HG03045 (cell line): ENCODE results near the gene CDCA3.
A peak's percentile ranks its signal among the peaks of the same experiment; 100 is the strongest.

Source experiments
- ATAC-seq: cut with Tn5 transposase; IDR thresholded peaks from one replicate; pipeline ENCODE4 v1.9.1; 2021; ENCODE audit warnings: mild to moderate bottlenecking, moderate library complexity; ENCODE audit not compliant: unreplicated experiment

CDCA3 gene

DNA sequence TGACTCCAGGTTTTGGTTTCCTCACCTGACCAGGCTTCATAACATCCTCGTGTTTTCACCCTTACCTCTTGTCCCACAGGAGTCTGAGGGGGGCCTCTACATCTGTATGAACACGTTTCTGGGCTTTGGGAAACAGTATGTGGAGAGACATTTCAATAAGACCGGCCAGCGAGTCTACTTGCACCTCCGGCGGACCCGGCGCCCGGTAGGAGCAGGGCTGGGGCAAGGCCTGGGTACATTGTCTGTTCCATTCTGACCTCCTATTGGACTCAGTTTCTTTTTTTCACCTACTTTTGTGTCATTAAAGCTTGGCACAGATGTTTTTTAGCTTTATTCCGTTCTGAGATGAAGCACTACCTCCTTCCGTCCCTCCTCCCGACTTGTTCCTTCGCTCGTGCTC lies 4.2 kb upstream of the CDCA3 start:
- ATAC-seq, result no peak

- no peak for ATAC-seq
Observed at GRCh38 chr12:6854036-6854435, 3.0 kb upstream of the CDCA3 start.

GRCh38 chr12:6853626-6854025 lies 2.5 kb upstream of the CDCA3 start:
- no peak for ATAC-seq

DNA sequence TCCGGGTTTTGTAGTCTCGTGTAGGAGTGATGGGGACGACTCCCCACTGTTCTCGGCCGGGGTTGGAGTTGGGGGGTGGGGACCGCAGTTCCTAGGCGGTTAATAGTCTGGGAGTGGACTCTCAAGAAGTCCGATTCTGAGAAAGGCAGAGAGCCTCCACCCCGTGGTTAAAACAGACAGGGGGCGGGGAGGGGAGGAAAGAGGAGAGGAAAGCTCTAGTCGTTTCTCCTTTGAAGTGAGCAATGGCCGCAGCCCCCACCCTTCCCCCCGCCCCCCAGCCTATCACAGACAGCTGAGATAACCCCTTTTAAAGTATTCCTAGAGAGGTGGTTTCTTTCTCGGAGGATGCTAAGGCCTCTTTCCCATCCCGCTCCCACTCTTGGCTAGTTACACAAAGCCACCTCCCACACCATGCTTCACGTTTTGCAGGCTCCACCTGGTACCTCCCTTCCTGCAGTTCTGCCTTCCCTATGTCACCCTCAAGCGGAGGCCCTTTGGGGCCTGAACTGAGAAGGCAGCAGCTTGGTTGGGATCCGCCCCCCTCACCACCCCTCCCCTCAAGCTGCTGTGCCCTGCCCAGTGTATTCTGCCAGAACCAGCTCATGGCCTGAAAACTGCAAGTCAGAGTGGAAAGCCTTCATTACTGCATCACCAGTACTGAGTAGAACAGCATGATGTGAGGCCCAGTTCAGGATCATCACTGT lies 1.7 kb upstream of the CDCA3 start:
- ATAC-seq, result no peak

DNA sequence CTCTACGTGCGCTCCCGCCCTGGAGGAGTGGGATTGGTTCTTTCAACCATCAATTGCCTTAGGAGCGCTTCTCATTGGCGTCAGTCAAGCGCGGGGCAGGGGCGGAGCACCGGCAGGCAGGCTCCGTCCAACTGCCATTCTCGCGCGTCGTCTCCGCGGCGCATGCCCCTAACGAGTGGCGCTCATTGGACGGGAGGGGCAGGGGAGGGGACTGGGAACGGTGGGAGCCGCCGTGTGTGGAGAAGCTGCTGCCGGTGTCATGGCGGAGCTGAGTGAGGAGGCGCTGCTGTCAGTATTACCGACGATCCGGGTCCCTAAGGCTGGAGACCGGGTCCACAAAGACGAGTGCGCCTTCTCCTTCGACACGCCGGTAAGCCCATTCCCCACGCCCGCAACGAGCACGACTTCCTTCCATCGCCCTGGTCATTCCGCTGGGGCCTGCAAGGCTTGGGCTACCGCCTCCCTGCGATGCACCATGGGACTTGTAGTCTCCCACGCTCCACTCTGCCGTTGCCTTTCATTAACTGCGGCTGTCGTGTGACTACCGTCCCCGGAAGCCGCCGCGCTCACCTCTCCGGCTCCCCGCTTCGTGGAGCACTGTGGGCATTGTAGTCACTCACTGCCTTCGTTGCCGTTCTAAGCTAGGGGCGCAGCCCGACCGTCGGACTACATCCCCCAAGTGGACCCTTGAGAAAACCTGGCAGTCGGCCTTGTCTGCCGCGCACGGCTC lies 1.0 kb upstream of the CDCA3 start, which contains the start of gene USP5:
TSS of gene USP5 (plus strand) at position 230 of the 730 bp plus-strand sequence. CDS start at position 260, 30 bp downstream.
- ATAC-seq, result peak; percentile 73

GRCh38 chr12:6850796-6851152 lies 312 bp downstream of the CDCA3 start:
- ATAC-seq, result no peak

DNA sequence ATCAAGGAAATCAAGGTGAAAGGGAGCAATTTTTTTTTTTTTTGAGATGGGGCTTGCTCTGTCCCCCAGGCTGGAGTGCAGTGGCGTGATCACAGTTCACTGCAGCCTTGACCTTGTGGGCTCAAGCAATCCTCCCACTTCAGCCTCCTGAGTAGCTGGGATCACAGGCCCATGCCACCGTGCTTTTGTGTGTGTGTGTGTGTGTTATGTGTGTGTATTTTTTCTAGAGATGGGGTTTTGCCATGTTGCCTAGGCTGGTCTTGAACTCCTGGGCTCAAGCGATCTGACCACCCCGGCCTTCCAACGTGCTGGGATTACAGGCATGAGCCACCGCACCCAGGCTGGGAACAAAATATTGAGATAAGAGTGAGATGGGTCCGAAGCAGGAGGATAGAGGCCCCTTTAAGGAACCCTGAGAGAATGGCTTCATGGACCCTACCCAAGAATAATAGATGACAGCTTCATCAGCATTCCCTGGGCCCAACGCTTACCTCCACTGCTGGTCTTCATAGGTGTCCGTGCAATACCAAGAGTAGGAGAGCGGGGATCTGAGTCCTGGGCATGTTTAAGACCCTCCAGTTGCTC lies 1.0 kb downstream of the CDCA3 start:
- ATAC-seq, result no peak

DNA sequence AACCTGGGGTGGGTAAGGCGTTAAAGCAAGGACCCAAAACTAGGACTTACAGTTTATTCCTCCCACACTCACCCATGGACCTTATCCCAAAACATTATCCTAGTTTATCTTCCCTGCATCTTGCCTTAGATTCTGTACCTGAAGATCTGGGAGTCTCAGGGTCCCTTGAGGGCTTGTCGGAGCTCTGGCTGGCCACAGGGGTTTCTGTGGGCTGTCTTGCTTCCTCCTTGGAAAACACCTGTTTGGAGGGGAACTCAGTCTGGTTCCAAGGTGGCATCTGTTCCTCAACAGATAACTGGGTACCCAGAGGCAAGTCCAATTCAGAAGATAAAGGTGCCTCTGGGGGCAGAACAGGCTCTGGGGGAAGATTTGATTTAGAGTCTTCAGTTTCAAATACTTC lies 1.7 kb downstream of the CDCA3 start:
- ATAC-seq, result no peak

DNA sequence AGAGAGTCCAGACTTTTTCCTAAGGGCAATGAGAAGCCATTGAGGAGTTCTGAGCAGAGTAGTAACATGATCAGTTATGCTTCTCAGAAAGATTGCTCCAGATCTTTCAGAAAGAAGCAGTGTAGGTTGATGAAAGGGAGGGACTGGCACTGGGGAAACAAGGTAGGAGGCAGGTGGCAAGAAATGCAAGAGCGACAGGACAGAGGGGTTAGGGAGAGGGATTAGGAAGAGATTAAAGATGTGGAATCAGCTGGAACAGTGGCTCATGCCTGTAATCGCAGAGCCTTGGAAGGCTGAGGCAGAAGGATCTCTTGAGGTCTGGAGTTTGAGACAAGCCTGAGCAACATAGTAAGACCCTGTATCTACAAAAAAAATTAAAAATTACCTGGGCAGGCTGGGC lies 3.4 kb downstream of the CDCA3 start:
- no peak for ATAC-seq

GRCh38 chr12:6846316-6846869 lies 4.7 kb downstream of the CDCA3 start:
- ATAC-seq, result no peak

DNA sequence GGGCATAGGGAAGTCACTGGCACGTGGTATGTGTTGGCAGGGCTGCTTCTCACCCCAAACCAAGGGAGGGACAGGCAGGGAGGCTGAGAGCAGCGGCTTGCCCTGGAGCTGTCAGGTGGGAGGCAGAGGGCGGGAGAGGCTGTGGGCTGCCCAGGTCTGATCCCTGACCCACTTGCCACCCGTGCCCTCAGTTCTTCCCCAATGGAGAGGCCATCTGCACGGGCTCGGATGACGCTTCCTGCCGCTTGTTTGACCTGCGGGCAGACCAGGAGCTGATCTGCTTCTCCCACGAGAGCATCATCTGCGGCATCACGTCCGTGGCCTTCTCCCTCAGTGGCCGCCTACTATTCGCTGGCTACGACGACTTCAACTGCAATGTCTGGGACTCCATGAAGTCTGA lies 5.7 kb downstream of the CDCA3 start:
- no peak for ATAC-seq

- no peak for ATAC-seq
Observed at GRCh38 chr12:6843118-6843902, 7.8 kb downstream of the CDCA3 start.

DNA sequence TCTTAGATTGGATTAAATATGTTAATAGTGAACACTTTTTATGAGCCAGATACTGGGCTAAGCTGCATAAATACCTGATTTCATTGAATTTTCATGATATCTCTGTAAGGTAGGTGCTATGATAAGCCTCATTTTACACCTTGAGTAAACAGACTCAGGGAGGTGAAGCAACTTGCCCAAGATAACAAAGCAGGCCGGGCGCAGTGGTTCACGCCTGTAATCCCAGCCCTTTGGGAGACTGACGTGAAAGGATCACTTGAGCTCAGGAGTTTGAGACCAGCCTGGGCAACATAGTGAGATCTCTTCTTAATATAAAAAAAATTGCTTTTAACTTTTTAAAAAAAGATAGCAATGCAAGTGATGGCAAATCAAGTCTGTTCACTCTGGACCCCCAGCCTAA lies 9.0 kb downstream of the CDCA3 start:
- ATAC-seq, result no peak

- ATAC-seq, result no peak
Observed at GRCh38 chr12:6840761-6841515, 10.1 kb downstream of the CDCA3 start, which contains the start of gene GNB3. GNB3 (plus strand) TSS chr12:6840925; CDS start chr12:6841288, 363 bp downstream.

DNA sequence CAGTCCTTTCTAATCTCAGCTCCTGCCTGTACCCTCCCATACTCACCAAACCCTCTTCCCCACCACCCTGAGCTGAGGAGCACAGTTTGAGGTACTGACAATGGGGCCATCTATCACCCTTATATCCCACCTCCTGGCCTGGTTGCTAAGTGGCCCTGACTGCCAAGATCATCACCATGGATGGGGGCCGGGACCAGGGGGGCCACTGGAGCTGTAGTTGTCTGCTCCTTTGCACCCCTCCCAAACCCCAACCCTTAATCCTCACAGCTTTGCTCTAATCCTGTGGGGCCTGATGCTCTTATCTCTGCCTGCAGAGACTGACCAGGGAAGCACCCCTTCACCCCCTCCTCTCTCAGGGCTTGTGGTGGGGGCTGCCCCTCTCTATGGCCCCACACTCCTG lies 10.8 kb downstream of the CDCA3 start:
- ATAC-seq, result no peak

- peak; percentile 88 for ATAC-seq
Observed at GRCh38 chr12:6839482-6840201, 11.4 kb downstream of the CDCA3 start.

GRCh38 chr12:6838854-6839253 lies 12.2 kb downstream of the CDCA3 start:
- no peak for ATAC-seq

DNA sequence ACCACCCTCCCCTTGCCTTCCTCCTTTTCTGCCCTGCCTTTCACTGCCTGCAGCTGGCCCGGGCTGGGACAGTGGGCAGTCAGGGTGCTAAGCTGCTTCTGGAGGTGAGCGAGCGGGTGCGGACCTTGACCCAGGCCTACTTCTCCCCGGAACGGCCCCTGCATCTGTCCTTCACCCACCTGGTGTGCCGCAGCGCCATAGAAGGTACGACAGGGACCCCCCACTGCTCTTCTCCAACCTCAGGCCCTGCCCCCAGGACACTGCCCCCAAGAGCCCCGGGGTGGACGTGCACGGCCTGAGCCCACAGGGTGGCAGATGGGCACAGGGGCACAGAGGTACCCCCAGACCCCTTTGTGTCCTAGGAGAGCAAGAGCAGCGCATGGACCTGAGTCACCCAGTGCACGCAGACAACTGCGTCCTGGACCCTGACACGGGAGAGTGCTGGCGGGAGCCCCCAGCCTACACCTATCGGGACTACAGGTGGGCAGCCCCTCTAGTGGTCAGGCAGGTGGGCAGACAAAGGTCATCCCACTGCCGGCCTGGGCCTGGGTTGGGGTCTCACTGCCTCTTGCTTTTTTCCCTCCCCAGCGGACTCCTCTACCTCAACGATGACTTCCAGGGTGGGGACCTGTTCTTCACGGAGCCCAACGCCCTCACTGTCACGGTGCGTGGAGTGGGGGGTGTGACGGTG lies 13.6 kb downstream of the CDCA3 start:
- ATAC-seq, result no peak

GRCh38 chr12:6836851-6837250 lies 14.2 kb downstream of the CDCA3 start:
- no peak for ATAC-seq
